ENCODE data around the gene GPS1. TPM values are rescaled to one million over a fixed set of nuclear protein-coding genes. Genes with fewer than 3 reads are reported as not detected.

Gene GPS1
- 86.5 TPM for total RNA-seq
- long read RNA-seq, transcript GPS1-208 (13 exons, 1,874 nt), result major isoform, 189 of 333 reads
- long read RNA-seq, transcript GPS1-201 (13 exons, 1,842 nt), result minor isoform, 43 of 333 reads
- long read RNA-seq, transcript GPS1-202 (14 exons, 1,949 nt), result minor isoform, 7 of 333 reads
- long read RNA-seq, transcript GPS1-226 (13 exons, 1,839 nt), result minor isoform, 34 of 333 reads
- long read RNA-seq, partial matches to known transcripts, result 19 of 333 reads
- long read RNA-seq, other reads (novel, unspliced or antisense), result 33 of 333 reads

DNA sequence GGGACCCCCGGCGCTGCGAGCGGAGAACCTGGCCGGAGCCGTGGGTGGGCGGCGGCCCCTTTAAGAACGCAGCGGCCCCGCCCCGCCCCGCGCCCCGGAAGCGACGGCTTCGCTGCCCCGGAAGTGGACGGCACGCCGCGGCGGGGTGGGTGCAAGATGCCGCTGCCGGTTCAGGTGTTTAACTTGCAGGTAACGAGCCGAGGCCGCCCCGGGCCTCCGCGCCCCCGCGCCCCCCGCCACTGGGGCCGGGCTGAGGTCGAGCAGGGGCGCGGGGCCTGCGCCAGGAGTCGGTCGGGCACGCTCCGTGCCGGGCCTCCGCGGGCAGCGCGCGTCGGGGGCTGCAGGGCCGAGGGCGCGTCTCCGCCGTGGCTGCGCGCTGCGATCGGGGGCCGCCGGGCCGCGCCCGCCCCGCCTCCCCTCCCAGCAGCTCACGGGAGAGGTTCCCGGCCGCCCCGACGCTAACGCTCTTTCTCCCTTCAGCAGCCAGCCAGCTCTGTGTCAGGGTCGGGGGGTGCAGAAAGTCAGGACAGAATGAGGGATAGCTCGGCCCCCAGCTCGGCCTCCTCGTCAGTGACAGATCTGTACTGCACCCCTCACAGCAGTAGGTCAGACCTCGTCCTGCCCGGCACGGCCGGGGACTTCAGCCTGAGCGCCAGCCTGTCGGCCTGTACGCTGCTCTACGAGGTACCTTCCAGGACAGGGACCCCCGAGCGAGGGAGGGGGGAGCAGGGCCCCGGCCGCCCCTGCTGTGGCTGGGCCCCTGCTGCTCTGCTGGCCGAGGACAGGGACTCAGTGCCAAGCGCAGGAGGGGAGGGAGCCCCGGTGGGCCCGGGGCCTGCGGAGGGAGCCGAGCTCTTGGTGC, at the start of gene GPS1, which contains the start of gene RFNG:
GPS1 (plus strand) TSS at position 123 of the 862 bp plus-strand sequence; CDS start at position 157, 34 bp downstream.
RFNG (minus strand) TSS at position 36 of the 862 bp plus-strand sequence. CDS start 45 bp downstream, outside the sequence.
- DNase-seq, result peak; percentile 89
- intact Hi-C loops (cut with DNase I), result no loop called here
- ATAC-seq (ENCODE audit: poor library complexity), result peak; percentile 83

DNA sequence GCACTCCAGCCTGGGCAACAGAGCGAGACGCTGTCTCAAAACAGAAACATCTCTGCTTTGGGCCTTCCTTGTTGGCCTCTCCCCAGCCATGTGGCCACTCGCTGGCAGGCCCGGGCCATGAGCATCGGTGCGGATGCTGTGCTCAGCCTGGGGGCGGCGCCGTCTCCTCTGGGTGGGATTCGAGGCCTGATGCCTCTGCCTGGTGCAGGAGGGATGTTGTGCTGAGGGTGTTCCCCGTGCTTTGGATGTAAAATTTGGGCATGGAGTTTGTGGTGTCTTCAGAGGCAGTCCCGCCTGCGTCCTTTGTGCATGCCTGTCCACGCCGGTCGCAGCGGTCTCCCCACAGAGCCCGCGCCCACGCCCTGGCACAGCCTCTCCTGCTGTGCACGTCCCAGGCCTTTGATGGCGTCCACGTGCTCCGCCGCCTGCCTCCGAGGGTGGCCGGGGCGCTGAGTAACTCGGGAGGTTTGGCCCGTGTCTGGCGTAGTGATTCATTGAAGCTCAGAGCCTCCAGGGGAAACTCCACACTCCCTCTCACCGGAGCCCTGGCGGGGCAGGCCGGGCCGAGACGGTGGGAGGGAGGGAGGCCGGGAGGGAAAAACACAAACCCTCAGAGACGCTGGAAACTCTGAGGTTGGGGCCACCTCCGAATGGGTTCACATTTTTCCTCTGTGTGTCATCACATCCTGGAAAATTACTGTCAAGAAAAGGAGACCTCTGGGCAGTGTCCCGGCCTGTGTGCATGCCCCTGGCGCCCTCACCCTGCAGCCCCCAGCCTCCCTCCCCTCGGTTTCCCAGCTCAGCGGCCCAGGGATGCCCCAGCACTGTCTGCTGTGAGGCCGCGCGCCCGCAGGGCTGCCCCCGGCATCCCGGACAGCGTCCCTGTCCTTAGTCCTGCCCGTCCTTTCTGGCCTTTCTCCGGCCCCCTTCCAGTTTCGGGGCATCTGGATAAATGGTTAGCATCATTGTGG, 48.0 kb upstream of the GPS1 start:
- peak; percentile 14 for ATAC-seq (ENCODE audit: poor library complexity)
- DNase-seq, result peak; percentile 67
- intact Hi-C loops (cut with DNase I), result no loop called here

DNA sequence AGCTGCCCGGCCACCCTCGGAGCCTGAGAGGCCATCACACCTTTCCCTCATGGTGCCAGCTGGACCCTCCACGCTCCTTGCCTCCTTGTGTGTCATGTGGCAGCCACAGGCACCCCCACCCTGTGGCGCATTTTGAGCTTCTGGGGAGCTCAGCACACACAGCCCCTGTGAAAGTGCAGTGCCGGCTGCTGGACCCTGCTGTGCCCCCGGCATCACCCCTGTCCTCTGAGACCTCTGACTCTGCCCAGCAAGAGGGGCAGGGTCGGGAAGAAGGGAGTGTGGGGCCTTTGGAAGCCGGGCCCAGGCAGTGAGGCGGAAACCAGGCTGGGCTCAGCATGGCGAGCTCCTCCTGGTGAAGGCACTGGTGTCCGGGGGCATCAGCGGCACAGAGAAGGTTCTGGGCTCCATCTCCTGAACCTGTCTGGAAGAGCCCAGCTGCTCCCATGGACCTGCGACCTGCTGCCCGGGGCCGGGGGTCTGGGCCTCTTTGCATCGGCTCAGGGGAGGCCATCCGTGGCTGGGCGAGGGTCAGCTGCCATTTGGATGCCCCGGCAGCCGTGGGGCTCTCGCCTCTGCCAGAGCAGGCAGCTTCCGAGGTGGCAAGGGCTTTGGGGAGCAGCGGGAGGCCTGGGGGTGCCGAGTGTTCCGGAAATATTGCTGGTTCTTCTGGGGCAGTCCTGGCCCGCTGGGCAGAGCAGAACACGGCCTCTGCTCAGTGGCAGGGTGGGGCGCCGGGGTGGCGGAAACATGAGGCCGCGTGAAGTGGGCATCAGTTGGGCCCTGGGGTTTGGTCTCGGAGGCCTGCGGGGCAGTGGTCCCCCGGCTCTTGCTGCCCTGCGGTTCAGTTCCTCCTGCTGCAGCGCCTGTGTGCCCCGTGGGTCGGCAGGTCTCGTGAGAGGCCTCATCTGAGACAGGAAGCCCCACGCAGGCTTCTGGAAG, 46.9 kb upstream of the GPS1 start:
- intact Hi-C loops (cut with DNase I), result no loop called here
- no peak for DNase-seq
- no peak for ATAC-seq (ENCODE audit: poor library complexity)

DNA sequence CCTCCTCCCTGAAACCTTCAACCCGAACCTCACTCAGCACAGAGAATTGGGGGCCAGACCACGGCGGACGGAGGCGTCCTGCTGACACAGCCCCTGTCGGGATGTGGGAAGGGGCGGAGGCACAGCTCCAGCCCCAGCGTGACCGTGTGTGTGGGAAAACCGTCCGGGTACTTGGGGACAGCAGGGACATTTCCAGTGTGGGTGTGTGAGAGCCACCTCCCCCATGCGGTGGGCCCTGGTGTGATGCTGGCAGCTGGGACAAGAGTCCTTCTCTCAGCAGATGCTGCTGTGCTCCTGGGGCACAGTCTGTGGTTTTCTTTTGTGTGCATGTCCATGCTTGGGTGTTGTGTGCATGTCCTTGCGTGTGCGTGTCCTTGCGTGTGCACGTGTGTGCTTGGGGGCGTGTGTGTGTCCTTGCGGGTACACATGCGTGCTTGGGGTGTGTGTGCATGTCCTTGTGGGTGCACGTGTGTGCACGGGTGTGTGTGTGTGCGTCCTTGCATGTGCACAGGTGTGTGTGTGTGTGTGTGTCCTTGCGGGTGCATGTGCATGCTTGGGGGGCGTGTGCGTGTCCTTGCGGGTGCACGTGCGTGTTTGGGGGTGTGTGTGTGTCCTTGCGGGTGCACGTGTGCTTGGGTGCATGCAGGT, 45.9 kb upstream of the GPS1 start:
- intact Hi-C loops (cut with DNase I), result no loop called here
- DNase-seq, result no peak
- ATAC-seq (ENCODE audit: poor library complexity), result no peak

DNA sequence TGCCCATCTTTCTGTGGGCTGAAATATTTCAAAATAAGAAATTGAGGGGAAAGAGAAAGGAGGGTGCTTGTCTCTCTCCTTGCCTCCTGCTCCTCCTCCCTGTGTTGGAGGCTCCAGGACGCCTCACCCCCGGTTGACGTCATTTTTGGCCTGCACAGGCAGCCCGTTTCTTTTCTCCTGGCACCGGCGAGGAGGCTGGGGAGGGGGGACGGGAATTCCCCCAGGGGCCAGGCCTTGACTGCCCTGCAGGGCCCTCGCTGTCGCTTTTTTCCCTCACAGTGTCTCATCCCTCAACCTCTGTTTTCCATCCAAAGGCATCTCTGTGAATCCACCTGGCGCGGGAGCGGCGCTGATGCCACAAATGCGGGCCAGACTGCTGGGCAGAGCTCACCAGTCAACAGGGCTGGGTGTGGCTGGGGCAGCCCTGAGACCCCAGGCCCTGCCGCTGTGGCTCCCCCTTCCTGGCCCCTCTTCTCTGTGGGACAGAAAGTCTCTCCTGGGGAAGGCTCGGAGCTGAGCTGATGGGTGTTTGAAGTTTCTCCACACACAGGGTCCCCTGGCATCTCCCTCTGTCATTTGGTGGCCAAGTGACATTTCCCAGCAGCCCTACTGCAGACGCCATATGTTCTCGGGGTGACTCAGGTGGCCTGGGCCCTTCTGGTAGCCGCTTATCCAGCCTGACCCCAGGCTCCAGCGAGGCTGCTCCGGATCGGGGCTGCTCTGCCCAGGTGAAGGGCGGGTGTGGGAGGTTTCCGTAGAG, 45.0 kb upstream of the GPS1 start:
- ATAC-seq (ENCODE audit: poor library complexity), result peak; percentile 37
- intact Hi-C loops (cut with DNase I), result no loop called here
- DNase-seq, result no peak

DNA sequence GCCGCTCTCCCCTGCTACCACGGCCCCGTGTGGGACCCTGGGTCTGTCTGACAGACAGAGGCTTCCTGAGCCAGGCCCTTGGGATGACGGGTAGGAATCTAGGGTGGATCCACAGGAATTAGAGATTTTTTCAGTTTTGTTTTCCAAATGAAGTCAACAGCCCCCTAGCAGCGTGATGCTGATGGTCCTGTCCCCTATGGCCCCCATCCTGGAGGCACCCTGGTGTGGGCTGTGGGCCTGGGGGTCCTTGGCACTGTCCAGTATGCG, 44.5 kb upstream of the GPS1 start:
- intact Hi-C loops (cut with DNase I), result no loop called here
- no peak for DNase-seq
- ATAC-seq (ENCODE audit: poor library complexity), result no peak

DNA sequence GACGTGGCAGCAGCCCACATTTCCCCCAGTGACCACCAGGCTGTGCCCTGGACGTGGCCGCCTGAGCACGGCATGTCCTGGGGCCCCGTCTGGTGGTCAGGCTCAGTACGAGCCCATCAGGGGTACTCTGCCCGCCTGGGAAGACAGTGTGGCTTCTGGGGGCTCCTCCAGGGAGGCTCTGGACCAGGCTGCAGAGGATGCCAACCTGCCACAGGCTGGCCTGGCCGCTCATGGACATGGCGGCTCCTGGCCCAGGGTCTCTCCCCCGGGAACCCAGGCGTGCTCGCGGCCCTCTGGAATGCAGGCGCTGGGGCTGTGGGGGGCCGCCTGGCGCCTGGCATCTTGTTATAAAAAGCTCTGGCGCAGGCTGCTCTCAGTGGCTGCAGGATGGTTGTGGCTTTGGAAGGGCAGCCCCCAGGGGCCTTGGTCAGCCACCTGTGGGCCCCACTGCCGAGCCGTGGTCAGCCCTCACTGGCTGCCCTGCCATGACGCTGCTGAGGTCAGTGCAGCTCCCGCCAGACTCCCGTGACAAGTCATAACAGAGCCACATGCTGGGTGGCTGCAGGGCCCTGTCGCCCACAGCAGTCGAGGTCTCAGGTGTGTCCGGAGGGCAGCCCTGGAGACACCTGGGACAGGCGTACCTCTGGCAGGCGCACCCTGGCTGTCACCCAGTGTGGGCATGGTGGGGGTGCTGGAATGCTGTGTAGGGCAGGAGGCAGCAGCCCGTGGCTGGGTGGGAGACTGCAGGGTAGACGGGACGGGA, 44.0 kb upstream of the GPS1 start:
- DNase-seq (no peak), ATAC-seq (ENCODE audit: poor library complexity) (no peak)
- intact Hi-C loops (cut with DNase I), result no loop called here

DNA sequence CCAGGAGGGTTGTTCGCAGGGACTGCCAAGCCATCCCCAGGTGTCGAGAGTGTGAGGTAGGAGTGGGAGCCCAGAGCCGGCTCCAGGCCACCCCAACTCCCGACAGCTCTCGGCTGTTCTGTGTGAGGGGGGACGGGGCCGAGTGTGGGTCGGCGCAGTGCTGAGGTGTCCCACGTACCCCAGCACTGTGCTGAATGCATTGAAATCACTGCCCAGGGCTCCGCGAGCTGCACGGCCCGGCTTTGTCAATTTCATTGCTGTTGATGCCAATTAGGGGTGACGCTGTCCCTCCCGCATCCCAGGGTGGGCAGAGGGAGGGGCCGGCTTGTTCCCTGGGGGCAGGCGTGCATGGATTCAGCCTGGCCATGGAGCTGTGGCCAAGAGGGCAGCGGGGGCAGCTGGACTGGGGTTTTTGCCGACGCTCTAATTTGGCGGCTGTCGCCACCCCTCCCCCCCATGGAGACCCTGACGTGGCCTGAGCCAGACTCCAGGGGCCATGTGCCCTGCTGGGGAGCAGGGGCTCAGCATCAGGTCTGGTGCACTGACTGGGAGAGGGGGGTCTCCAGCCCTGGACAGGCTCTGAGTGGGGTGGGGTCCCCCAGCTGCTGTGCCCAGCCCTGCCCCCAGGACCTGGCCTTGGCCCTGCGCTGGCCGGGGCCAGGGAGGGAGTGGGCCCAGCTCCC, 43.3 kb upstream of the GPS1 start:
- intact Hi-C loops (cut with DNase I), result no loop called here
- ATAC-seq (ENCODE audit: poor library complexity) (no peak), DNase-seq (no peak)

DNA sequence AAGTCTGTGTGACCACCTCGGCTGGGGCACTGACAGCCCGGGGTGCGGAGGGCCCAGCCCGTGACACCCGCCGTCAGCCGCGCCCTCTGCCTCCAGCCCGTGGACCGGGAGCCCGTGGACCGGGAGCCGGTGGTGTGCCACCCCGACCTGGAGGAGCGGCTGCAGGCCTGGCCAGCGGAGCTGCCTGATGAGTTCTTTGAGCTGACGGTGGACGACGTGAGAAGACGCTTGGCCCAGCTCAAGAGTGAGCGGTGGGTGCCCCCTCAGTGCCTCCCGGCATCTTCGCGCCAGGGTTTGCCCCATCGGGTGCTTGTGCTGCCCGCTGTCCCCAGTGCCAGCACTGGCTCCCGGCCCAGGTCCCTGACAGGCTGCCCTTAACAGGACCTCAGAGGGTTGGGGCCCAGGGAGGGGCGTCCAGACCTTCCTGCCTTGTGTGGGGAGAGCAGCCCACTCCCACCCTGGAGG, 42.7 kb upstream of the GPS1 start:
- DNase-seq (peak; percentile 72), ATAC-seq (ENCODE audit: poor library complexity) (no peak)
- intact Hi-C loops (cut with DNase I), result no loop called here

DNA sequence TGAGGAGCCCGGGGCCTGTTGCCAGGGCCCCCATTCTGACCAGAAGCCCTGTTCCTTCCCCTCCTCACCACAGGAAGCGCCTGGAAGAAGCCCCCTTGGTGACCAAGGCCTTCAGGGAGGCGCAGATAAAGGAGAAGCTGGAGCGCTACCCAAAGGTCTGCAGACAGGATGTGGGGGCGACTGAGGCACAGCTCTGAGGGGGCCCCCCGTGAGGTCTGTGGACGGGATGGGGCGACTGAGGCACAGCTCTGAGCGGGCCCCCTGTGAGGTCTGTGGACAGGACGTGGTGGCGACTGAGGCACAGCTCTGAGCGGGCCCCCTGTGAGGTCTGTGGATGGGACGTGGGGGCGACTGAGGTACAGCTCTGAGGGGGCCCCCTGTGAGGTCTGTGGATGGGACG, 42.3 kb upstream of the GPS1 start:
- no peak for DNase-seq
- no peak for ATAC-seq (ENCODE audit: poor library complexity)
- intact Hi-C loops (cut with DNase I), result no loop called here

DNA sequence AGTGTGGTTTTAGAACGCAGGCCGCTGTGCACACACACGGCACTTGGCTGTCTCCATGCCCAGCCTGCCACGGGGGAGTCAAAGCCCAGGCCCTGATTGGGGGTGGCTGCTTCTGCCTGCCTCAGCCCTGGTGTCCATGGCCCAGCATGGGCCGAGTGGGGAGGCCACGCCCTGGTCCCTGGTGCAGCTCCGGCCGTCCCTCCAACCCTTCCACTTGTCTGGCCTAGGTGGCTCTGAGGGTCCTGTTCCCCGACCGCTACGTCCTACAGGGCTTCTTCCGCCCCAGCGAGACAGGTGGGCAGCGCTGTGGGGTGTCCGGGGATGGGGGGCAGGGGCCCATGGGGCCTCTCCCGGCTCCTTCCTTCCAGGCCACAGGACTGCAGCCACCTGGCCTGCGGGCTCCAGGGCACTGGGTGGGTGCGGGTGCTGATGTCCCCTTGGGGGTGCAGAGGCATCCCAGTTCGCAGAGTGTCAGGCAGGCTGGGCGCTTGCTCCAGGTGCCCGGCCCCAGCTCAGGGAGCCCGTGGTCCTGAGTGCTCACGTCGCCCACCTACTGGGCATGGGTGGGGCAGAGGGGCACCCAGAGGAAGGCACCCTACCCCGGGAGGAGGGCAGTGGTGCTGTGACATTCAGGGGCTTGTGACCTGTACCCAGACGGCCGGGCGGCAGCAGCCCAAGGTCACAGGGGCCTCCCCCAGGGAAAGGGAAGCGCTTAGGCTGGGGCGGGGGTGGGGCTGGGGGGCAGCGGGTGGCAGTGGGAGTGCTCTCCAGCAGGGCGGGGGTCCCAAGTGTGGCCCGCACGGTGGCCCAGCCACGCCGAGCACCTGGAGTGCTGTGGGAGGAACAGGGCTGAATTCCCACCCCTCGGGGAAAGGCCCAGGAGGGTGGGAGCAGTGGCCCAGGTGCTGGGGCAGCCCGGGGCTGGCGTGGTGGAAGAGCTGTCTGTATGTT, 40.8 kb upstream of the GPS1 start:
- DNase-seq, result no peak
- no peak for ATAC-seq (ENCODE audit: poor library complexity)
- intact Hi-C loops (cut with DNase I), result no loop called here

DNA sequence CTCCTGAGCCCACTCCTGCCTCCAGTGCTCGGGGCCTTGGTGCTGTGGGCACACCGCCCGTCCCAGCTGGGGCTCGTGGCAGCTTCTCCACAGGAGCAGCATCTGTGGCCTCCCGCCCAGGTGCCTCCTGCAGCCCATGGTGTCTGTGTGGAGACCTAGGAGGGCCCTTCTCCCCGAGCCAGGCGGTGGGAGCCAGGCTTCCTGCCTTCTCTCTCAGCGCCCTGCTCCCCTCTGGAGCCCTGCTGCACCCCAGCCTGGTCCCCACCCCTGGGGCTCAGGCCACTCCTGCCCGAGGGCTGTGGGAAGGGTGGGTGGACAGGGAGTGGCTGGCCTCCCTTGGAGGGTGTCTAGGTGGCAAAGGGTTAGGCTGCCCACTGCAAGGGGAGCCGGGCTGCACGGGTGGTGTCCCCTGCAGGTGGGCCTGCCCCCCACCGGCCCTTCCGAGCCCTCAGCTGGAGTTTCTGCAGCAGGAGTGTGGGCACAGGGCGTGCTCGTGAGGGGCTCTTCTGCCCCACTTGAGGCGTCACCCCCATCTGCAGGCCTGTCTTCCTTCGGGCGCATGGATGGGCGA, 40.0 kb upstream of the GPS1 start:
- DNase-seq (no peak), ATAC-seq (ENCODE audit: poor library complexity) (no peak)
- intact Hi-C loops (cut with DNase I), result no loop called here

DNA sequence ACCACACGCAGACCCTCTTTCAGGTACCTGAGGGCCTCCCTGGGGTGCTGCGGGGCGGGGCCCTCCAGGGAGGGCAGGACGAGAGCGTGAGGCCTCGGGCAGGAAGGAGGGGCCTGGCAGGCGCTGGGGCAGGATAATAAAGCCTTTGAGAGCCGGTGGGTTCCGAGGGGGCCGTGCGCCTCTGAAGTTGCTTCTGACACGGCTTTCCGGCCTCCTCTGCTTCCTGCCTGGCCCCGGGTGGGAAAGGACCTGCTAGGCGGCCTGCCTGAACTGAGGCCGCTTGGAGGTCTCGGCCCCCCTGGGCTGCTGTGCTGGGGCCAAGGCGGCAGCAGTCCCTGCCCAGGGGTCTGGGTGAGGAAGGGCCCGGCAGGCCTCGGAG, 39.4 kb upstream of the GPS1 start:
- intact Hi-C loops (cut with DNase I), result no loop called here
- ATAC-seq (ENCODE audit: poor library complexity), result no peak

DNA sequence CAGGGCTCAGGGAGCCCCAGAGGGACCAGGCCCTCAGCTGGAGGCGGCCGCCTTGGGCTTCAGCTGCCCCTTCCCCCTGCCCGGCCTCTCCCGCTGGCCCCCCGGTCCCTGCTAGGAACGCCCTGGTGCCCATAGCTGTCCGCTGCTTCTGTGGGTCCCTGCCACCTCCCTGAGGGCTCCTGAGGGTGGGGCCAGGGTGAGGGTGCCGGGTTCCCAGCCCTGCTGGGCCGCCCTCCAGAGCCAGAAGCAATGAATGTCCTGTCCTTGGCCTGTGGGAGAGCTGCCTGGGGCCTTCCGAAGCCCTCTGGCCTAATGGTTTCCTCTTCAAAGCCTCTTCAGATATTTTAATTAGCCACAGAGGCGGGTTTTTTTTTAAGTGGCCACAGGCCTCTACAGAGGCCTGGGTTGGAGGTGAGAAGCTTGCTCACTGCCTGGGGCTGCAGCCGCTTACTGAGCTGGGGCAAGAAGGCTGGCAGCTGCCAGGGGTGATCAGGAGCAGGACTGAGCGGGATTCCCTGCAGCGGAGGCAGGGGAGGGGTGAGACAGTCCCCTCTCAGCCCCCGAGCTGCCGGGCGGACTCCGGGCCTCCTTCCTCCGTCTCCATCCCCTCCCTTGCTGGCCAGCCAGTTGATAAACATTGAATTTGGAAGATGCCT, 38.9 kb upstream of the GPS1 start:
- intact Hi-C loops (cut with DNase I), result no loop called here
- peak; percentile 63 for DNase-seq
- ATAC-seq (ENCODE audit: poor library complexity), result peak; percentile 60

More for the DNA sequence above, 39.4 kb upstream of the GPS1 start:
- no peak for DNase-seq

Measured in Right ventricle myocardium superior (tissue), 1 donor.